KOPT-K1 (cell line): Measurements from ENCODE around the gene FTO.
"Not testable (repeated sequence)": the region's sequence is repeated elsewhere in the genome, so short reads cannot be mapped to it uniquely, and the experiment has no call there.

Source experiments
- H3K27ac ChIP-seq: fragments of 200-600 bp; sonication (generic); 2 replicates; pipeline ENCODE4 v1.5.1; 2016; ENCODE audit warnings: antibody characterized with exemption, mild to moderate bottlenecking, low read depth, low read length; ENCODE audit not compliant: poor library complexity, severe bottlenecking
- H3K36me3 ChIP-seq: fragments of 200-600 bp; sonication (generic); 2 replicates; pipeline ENCODE4 v1.5.1; 2017; ENCODE audit warnings: antibody characterized with exemption, mild to moderate bottlenecking, low read length, moderate library complexity; ENCODE audit not compliant: insufficient read depth
- H3K9me3 ChIP-seq: fragments of 200-600 bp; sonication (generic); 2 replicates; pipeline ENCODE4 v1.5.1; 2017; ENCODE audit warnings: antibody characterized with exemption, low read length, mild to moderate bottlenecking; ENCODE audit not compliant: insufficient read depth, poor library complexity, severe bottlenecking

Gene FTO

GRCh38 chr16:54177052-54177861 is 473.3 kb downstream of the FTO start:
- H3K27ac ChIP-seq, result no peak overlapping the region
- no peaks in the 10 kb centered on the region for H3K9me3 ChIP-seq
- H3K36me3 ChIP-seq, result no peaks in the 10 kb centered on the region

GRCh38 chr16:54177862-54178477 is 474.0 kb downstream of the FTO start:
- H3K27ac ChIP-seq, result no peak overlapping the region
- no peaks in the 10 kb centered on the region for H3K36me3 ChIP-seq
- no peaks in the 10 kb centered on the region for H3K9me3 ChIP-seq

- Histone ChIP-seq H3K9me3 (no peaks in the 10 kb centered on the region), H3K27ac (no peak overlapping the region), H3K36me3 (no peaks in the 10 kb centered on the region)
Measured at GRCh38 chr16:54178478-54178976, 474.6 kb downstream of the FTO start.

GRCh38 chr16:54180421-54181359 is 476.7 kb downstream of the FTO start:
- Histone ChIP-seq H3K9me3 (peaks cover 3% of the 10 kb centered on the region), H3K27ac (no peak overlapping the region), H3K36me3 (no peaks in the 10 kb centered on the region)

GRCh38 chr16:54181683-54182329 is 477.9 kb downstream of the FTO start:
- H3K27ac ChIP-seq, H3K36me3 ChIP-seq, H3K9me3 ChIP-seq: not testable (repeated sequence)

- no peak overlapping the region for H3K27ac ChIP-seq
- peaks cover 3% of the 10 kb centered on the region for H3K9me3 ChIP-seq
- H3K36me3 ChIP-seq, result no peaks in the 10 kb centered on the region
Measured at GRCh38 chr16:54185045-54185444, 481.1 kb downstream of the FTO start.

GRCh38 chr16:54191163-54191562 is 487.2 kb downstream of the FTO start:
- Histone ChIP-seq H3K9me3 (no peaks in the 10 kb centered on the region), H3K36me3 (no peaks in the 10 kb centered on the region), H3K27ac (no peak overlapping the region)

GRCh38 chr16:54191592-54191991 is 487.6 kb downstream of the FTO start:
- H3K27ac ChIP-seq, result no peak overlapping the region
- no peaks in the 10 kb centered on the region for H3K9me3 ChIP-seq
- H3K36me3 ChIP-seq, result no peaks in the 10 kb centered on the region

- no peaks in the 10 kb centered on the region for H3K9me3 ChIP-seq
- peak overlapping the region; percentile 37 for H3K27ac ChIP-seq
- H3K36me3 ChIP-seq, result no peaks in the 10 kb centered on the region
Measured at GRCh38 chr16:54193013-54193664, 489.2 kb downstream of the FTO start.

GRCh38 chr16:54193665-54194333 is 489.8 kb downstream of the FTO start:
- H3K27ac ChIP-seq, result peak overlapping the region; percentile 37
- no peaks in the 10 kb centered on the region for H3K9me3 ChIP-seq
- H3K36me3 ChIP-seq, result no peaks in the 10 kb centered on the region

- Histone ChIP-seq H3K9me3 (no peaks in the 10 kb centered on the region), H3K27ac (no peak overlapping the region), H3K36me3 (no peaks in the 10 kb centered on the region)
Measured at GRCh38 chr16:54194334-54194743, 490.4 kb downstream of the FTO start.

- H3K27ac ChIP-seq, result no peak overlapping the region
- H3K9me3 ChIP-seq, result no peaks in the 10 kb centered on the region
- no peaks in the 10 kb centered on the region for H3K36me3 ChIP-seq
Measured at GRCh38 chr16:54197758-54198157, 493.8 kb downstream of the FTO start.

GRCh38 chr16:54199487-54200160 is 495.7 kb downstream of the FTO start:
- no peak overlapping the region for H3K27ac ChIP-seq
- no peaks in the 10 kb centered on the region for H3K36me3 ChIP-seq
- no peaks in the 10 kb centered on the region for H3K9me3 ChIP-seq
